ENCODE data around the gene BSCL2. TPM values are rescaled to one million over a fixed set of nuclear protein-coding genes. Genes with fewer than 3 reads are reported as not detected.

Gene BSCL2
- total and polyA plus RNA-seq, 2 of the 13 experiments (the other 11 are each of a cell fraction or from before 2014, with no cell fraction given), result 19.5 to 21.1 TPM

DNA sequence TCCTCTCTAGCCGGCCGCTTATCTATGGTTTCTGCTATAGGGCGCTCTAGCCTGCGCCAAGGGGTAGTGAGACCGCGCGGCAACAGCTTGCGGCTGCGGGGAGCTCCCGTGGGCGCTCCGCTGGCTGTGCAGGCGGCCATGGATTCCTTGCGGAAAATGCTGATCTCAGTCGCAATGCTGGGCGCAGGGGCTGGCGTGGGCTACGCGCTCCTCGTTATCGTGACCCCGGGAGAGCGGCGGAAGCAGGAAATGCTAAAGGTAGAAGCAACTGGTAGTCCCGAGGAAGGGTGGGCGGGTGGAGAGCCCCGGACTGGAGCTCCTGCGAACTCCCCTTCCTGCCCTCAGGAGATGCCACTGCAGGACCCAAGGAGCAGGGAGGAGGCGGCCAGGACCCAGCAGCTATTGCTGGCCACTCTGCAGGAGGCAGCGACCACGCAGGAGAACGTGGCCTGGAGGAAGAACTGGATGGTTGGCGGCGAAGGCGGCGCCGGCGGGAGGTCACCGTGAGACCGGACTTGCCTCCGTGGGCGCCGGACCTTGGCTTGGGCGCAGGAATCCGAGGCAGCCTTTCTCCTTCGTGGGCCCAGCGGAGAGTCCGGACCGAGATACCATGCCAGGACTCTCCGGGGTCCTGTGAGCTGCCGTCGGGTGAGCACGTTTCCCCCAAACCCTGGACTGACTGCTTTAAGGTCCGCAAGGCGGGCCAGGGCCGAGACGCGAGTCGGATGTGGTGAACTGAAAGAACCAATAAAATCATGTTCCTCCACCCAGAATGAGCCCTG lies 35.4 kb downstream of the BSCL2 start, which contains the start of the genes LBHD1 and UQCC3 (continued):
- no peak for TF ChIP-seq SMARCE1 (IDR thresholded peaks at IDR 0.05; ENCODE audit: borderline replicate concordance)
- TF ChIP-seq ZNF670 (CRISPR knock-in tag; IDR thresholded peaks at IDR 0.05; ENCODE audit: borderline replicate concordance), result 0 out of 2 replicates have a peak, but pooled peaks have one; percentile 2
- TF ChIP-seq ZNF546 (CRISPR knock-in tag; conservative IDR thresholded peaks at IDR 0.05), result no peak
- no peak for TF ChIP-seq NFYC (CRISPR knock-in tag; IDR thresholded peaks at IDR 0.05)
- TF ChIP-seq MTA1 (CRISPR knock-in tag; IDR thresholded peaks at IDR 0.05; ENCODE audit: borderline replicate concordance), result 0 out of 2 replicates have a peak, but pooled peaks have one; percentile 31
- no peak for TF ChIP-seq ZNF644 (CRISPR knock-in tag; IDR thresholded peaks at IDR 0.05; ENCODE audit: low read depth)
- TF ChIP-seq, protein P1, sequence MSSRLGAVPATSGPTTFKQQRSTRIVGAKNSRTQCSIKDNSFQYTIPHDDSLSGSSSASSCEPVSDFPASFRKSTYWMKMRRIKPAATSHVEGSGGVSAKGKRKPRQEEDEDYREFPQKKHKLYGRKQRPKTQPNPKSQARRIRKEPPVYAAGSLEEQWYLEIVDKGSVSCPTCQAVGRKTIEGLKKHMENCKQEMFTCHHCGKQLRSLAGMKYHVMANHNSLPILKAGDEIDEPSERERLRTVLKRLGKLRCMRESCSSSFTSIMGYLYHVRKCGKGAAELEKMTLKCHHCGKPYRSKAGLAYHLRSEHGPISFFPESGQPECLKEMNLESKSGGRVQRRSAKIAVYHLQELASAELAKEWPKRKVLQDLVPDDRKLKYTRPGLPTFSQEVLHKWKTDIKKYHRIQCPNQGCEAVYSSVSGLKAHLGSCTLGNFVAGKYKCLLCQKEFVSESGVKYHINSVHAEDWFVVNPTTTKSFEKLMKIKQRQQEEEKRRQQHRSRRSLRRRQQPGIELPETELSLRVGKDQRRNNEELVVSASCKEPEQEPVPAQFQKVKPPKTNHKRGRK (CRISPR knock-in tag; IDR thresholded peaks at IDR 0.05), result 0 out of 2 replicates have a peak, but pooled peaks have one; percentile 36
- peak; percentile 69 for TF ChIP-seq SRSF1 (optimal IDR thresholded peaks at IDR 0.05; ENCODE audit: low read depth, low read length)
- TF ChIP-seq POLR2AphosphoS5 (IDR thresholded peaks at IDR 0.05; ENCODE audit: low read depth, low read length), result peak; percentile 91
- TF ChIP-seq SRSF9 (IDR thresholded peaks at IDR 0.05; ENCODE audit: borderline replicate concordance, insufficient read depth, low read depth, low read length, poor library complexity, severe bottlenecking), result no peak
- TF ChIP-seq RBM22 (optimal IDR thresholded peaks at IDR 0.05; ENCODE audit: low read length), result peak; percentile 54
- 0 out of 2 replicates have a peak, but pooled peaks have one; percentile 28 for TF ChIP-seq PAF1 (CRISPR knock-in tag; IDR thresholded peaks at IDR 0.05)
- TF ChIP-seq TEAD2 (CRISPR knock-in tag; IDR thresholded peaks at IDR 0.05), result no peak
- TF ChIP-seq ZSCAN25 (CRISPR knock-in tag; IDR thresholded peaks at IDR 0.05), result peak; percentile 7; the same call in 1 of the 2 replicates
- peak; percentile 45; the same call in 1 of the 2 replicates for TF ChIP-seq ETV5 (CRISPR knock-in tag; IDR thresholded peaks at IDR 0.05; ENCODE audit: borderline replicate concordance)
- TF ChIP-seq ETV6 (CRISPR knock-in tag; conservative IDR thresholded peaks at IDR 0.05), result no peak
- TF ChIP-seq ZNF570 (CRISPR knock-in tag; IDR thresholded peaks at IDR 0.05; ENCODE audit: borderline replicate concordance), result no peak
- TF ChIP-seq, protein P2, sequence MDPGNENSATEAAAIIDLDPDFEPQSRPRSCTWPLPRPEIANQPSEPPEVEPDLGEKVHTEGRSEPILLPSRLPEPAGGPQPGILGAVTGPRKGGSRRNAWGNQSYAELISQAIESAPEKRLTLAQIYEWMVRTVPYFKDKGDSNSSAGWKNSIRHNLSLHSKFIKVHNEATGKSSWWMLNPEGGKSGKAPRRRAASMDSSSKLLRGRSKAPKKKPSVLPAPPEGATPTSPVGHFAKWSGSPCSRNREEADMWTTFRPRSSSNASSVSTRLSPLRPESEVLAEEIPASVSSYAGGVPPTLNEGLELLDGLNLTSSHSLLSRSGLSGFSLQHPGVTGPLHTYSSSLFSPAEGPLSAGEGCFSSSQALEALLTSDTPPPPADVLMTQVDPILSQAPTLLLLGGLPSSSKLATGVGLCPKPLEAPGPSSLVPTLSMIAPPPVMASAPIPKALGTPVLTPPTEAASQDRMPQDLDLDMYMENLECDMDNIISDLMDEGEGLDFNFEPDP (CRISPR knock-in tag; conservative IDR thresholded peaks at IDR 0.05), result no peak
- no peak for TF ChIP-seq RAD21 (CRISPR knock-in tag; IDR thresholded peaks at IDR 0.05)
- peak; percentile 61 for TF ChIP-seq ZSCAN31 (CRISPR knock-in tag; IDR thresholded peaks at IDR 0.05; ENCODE audit: low read depth)
- no peak for TF ChIP-seq ZNF616 (CRISPR knock-in tag; IDR thresholded peaks at IDR 0.05; ENCODE audit: low read depth)
- TF ChIP-seq, protein P3, sequence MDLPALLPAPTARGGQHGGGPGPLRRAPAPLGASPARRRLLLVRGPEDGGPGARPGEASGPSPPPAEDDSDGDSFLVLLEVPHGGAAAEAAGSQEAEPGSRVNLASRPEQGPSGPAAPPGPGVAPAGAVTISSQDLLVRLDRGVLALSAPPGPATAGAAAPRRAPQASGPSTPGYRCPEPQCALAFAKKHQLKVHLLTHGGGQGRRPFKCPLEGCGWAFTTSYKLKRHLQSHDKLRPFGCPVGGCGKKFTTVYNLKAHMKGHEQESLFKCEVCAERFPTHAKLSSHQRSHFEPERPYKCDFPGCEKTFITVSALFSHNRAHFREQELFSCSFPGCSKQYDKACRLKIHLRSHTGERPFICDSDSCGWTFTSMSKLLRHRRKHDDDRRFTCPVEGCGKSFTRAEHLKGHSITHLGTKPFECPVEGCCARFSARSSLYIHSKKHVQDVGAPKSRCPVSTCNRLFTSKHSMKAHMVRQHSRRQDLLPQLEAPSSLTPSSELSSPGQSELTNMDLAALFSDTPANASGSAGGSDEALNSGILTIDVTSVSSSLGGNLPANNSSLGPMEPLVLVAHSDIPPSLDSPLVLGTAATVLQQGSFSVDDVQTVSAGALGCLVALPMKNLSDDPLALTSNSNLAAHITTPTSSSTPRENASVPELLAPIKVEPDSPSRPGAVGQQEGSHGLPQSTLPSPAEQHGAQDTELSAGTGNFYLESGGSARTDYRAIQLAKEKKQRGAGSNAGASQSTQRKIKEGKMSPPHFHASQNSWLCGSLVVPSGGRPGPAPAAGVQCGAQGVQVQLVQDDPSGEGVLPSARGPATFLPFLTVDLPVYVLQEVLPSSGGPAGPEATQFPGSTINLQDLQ (CRISPR knock-in tag; IDR thresholded peaks at IDR 0.05), result peak; percentile 64; the same call in 1 of the 2 replicates
- TF ChIP-seq ZNF44 (CRISPR knock-in tag; IDR thresholded peaks at IDR 0.05), result peak; percentile 27; the same call in 1 of the 2 replicates
- TF ChIP-seq HCFC1 (IDR thresholded peaks at IDR 0.05; ENCODE audit: low read depth, low read length), result peak; percentile 26; the same call in 1 of the 2 replicates
- TF ChIP-seq SMAD3 (CRISPR knock-in tag; IDR thresholded peaks at IDR 0.05), result no peak
- no peak for TF ChIP-seq ZNF850 (CRISPR knock-in tag; conservative IDR thresholded peaks at IDR 0.05)

Data from HepG2 (cell line).